ENCODE data around the gene LGALS3.

The LGALS3 gene

GRCh38 chr14:55111122-55111708 is 17.8 kb upstream of the LGALS3 start:
- Histone ChIP-seq H3K9ac (ENCODE audit: low read length in 5 of 5) (no peak overlapping the region), H3K4me3 (ENCODE audit: low read depth in 1 of 5, low read length in 5 of 5) (no peak overlapping the region)

DNA sequence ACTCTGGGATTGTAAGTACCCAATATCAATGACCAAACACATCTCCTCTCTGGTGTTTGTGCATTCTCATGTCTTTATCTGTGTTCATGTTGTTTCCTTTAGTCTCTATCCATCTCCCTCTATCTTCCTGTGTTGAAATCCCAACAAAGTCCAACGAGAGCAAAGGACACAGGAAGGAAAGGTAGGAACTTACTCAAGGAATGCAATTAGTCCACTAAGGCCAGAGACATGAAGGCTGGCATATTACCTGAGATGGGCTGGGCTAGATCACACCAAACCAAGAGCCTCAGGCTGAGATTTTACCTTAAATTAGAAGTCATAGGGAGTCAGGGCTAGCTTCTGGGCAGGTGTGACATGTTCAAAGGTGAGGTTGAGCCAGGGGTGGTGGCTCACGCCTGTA is 14.3 kb upstream of the LGALS3 start:
- Histone ChIP-seq H3K27ac (ENCODE audit: low read depth, low read length) (no peak overlapping the region), H3K4me1 (ENCODE audit: control insufficient read depth in 5 of 5, insufficient read depth in 5 of 5, low read length in 5 of 5) (peaks cover 3 to 38% (median 19%) of the 10 kb centered on the region in 5 donors), H3K36me3 (ENCODE audit: control insufficient read depth in 5 of 5, insufficient read depth in 5 of 5, low read length in 5 of 5) (no peaks in the 10 kb centered on the region), H3K4me3 (ENCODE audit: low read depth in 1 of 5, low read length in 5 of 5) (no peak overlapping the region), H3K9me3 (ENCODE audit: control insufficient read depth in 5 of 5, low read length in 5 of 5) (no peaks in the 10 kb centered on the region), H3K27me3 (ENCODE audit: control insufficient read depth in 5 of 5, insufficient read depth in 4 of 5, low read length in 5 of 5) (no peaks in the 10 kb centered on the region), H3K9ac (ENCODE audit: low read length in 5 of 5) (no peak overlapping the region)

More at GRCh38 chr14:55111122-55111708, 17.8 kb upstream of the LGALS3 start:
- H3K9me3 ChIP-seq (ENCODE audit: control insufficient read depth in 5 of 5, low read length in 5 of 5): no peaks in the 10 kb centered on the region
- peaks cover 13 to 41% (median 21%) of the 10 kb centered on the region in 5 donors for H3K4me1 ChIP-seq (ENCODE audit: control insufficient read depth in 5 of 5, insufficient read depth in 5 of 5, low read length in 5 of 5)
- H3K36me3 ChIP-seq (ENCODE audit: control insufficient read depth in 5 of 5, insufficient read depth in 5 of 5, low read length in 5 of 5): no peaks in the 10 kb centered on the region
- no peaks in the 10 kb centered on the region for H3K27me3 ChIP-seq (ENCODE audit: control insufficient read depth in 5 of 5, insufficient read depth in 4 of 5, low read length in 5 of 5)
- H3K27ac ChIP-seq (ENCODE audit: low read depth, low read length): no peak overlapping the region

DNA sequence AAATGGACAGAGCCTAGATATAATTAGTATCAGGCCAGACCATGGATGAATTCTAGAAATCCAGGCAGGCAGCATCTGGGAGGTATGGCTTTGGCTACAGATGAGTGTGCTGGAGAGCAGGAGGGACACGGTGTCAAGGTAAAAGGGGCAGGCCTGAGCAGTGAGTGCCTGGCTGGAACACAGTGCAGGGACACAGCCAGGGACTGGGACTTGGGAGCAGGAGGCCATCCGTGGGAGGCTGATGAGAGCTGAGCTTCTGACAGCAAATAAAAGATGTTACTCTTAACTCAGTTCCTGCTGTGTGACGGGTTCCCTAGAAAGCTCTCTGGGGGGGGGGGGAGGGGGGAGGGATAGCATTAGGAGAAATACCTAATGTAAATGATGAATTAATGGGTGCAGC is 13.6 kb upstream of the LGALS3 start:
- Histone ChIP-seq H3K4me3 (ENCODE audit: low read depth in 1 of 5, low read length in 5 of 5) (no peak overlapping the region), H3K27me3 (ENCODE audit: control insufficient read depth in 5 of 5, insufficient read depth in 4 of 5, low read length in 5 of 5) (no peaks in the 10 kb centered on the region), H3K27ac (ENCODE audit: low read depth, low read length) (no peak overlapping the region), H3K36me3 (ENCODE audit: control insufficient read depth in 5 of 5, insufficient read depth in 5 of 5, low read length in 5 of 5) (no peaks in the 10 kb centered on the region), H3K9ac (ENCODE audit: low read length in 5 of 5) (no peak overlapping the region), H3K4me1 (ENCODE audit: control insufficient read depth in 5 of 5, insufficient read depth in 5 of 5, low read length in 5 of 5) (peaks cover 3 to 44% (median 20%) of the 10 kb centered on the region in 5 donors), H3K9me3 (ENCODE audit: control insufficient read depth in 5 of 5, low read length in 5 of 5) (no peaks in the 10 kb centered on the region)

DNA sequence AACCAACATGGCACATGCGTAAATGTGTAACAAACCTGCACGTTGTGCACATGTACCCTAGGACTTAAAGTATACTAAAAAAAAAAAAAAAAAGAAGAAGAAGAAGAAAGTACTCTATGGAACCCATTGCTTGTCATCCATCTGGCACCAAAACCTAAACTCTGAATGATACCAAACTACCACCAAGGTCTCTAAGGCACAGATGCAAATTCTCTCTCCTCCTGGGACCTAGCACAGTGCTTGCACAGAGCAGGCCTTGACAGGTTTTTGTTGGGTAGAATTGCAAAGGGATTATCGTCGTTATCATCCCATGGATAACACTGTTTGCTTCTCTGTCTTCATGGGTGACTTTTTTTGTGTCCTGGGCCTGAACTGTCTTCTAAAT is 13.2 kb upstream of the LGALS3 start:
- Histone ChIP-seq H3K9me3 (ENCODE audit: control insufficient read depth in 5 of 5, low read length in 5 of 5) (no peaks in the 10 kb centered on the region), H3K27ac (ENCODE audit: low read depth, low read length) (no peak overlapping the region), H3K4me1 (ENCODE audit: control insufficient read depth in 5 of 5, insufficient read depth in 5 of 5, low read length in 5 of 5) (peaks cover 3 to 44% (median 20%) of the 10 kb centered on the region in 5 donors), H3K4me3 (ENCODE audit: low read depth in 1 of 5, low read length in 5 of 5) (no peak overlapping the region), H3K9ac (ENCODE audit: low read length in 5 of 5) (no peak overlapping the region), H3K36me3 (ENCODE audit: control insufficient read depth in 5 of 5, insufficient read depth in 5 of 5, low read length in 5 of 5) (no peaks in the 10 kb centered on the region), H3K27me3 (ENCODE audit: control insufficient read depth in 5 of 5, insufficient read depth in 4 of 5, low read length in 5 of 5) (no peaks in the 10 kb centered on the region)

DNA sequence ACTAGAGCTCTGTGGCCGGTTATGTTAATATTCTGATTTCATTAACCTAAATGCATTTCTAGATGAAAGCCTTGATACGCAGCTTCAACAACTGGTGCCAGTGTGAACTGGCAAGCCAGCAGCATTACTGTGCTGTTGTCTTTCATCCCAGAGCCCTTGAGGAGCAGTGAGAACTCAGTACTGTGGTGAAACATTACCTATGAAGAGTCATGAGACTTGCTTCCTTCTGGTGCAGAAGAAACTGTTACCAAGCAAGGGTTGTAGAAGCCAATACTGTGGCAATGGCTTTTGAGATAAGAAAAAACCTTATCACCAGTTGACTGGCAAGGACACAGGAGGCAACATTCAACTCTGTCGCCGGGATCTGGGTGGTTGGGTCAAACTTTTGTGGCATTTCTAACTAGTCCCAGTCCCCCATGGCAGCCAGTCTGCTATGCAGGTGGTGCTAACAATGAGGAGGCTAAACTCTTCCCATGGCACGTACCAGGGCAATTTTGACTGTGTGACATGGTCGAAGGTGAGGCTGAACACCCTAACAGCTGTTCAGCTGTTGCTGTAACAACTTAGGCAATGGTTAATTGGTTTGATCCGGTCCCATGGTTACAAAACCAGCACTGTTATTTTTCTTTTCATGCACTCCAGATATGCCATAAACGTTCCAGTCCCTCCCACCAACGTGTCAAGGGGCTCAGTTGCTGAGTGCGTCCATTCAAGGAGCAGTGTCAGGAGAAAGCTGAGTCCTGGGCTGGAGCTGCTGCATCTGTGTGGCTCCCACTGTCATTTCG is 12.6 kb upstream of the LGALS3 start:
- peaks cover 3 to 44% (median 20%) of the 10 kb centered on the region in 5 donors for H3K4me1 ChIP-seq (ENCODE audit: control insufficient read depth in 5 of 5, insufficient read depth in 5 of 5, low read length in 5 of 5)
- no peaks in the 10 kb centered on the region for H3K27me3 ChIP-seq (ENCODE audit: control insufficient read depth in 5 of 5, insufficient read depth in 4 of 5, low read length in 5 of 5)
- no peak overlapping the region for H3K9ac ChIP-seq (ENCODE audit: low read length in 5 of 5)
- no peaks in the 10 kb centered on the region for H3K9me3 ChIP-seq (ENCODE audit: control insufficient read depth in 5 of 5, low read length in 5 of 5)
- H3K4me3 ChIP-seq (ENCODE audit: low read depth in 1 of 5, low read length in 5 of 5): no peak overlapping the region
- no peak overlapping the region for H3K27ac ChIP-seq (ENCODE audit: low read depth, low read length)
- no peaks in the 10 kb centered on the region for H3K36me3 ChIP-seq (ENCODE audit: control insufficient read depth in 5 of 5, insufficient read depth in 5 of 5, low read length in 5 of 5)

GRCh38 chr14:55117803-55118441 is 11.1 kb upstream of the LGALS3 start:
- Histone ChIP-seq H3K9me3 (ENCODE audit: control insufficient read depth in 5 of 5, low read length in 5 of 5) (no peaks in the 10 kb centered on the region), H3K27ac (ENCODE audit: low read depth, low read length) (peak overlapping the region; percentile 91), H3K27me3 (ENCODE audit: control insufficient read depth in 5 of 5, insufficient read depth in 4 of 5, low read length in 5 of 5) (no peaks in the 10 kb centered on the region), H3K36me3 (ENCODE audit: control insufficient read depth in 5 of 5, insufficient read depth in 5 of 5, low read length in 5 of 5) (no peaks in the 10 kb centered on the region), H3K4me3 (ENCODE audit: low read depth in 1 of 5, low read length in 5 of 5) (no peak overlapping the region), H3K9ac (ENCODE audit: low read length in 5 of 5) (no peak overlapping the region), H3K4me1 (ENCODE audit: control insufficient read depth in 5 of 5, insufficient read depth in 5 of 5, low read length in 5 of 5) (peaks cover 8 to 56% (median 31%) of the 10 kb centered on the region in 5 donors)

DNA sequence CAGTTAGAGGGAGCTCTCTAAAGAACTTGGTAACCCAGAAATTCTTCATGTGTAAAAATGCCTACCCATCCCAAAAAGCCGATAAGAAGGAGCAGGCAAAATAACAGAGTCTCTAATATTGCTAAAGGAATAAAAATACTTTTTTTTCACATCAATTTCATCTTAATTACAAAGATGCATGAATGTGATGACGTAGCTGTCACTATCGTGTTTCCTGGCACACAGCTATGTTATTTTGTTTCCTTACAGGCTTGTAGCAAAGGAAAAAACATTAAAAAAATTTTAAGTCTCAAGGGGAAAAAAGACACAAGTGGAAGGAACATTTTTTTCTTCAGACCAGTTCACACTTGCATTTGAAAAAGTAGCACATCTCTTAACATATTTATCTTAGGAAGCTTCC is 10.3 kb upstream of the LGALS3 start:
- Histone ChIP-seq H3K27me3 (ENCODE audit: control insufficient read depth in 5 of 5, insufficient read depth in 4 of 5, low read length in 5 of 5) (no peaks in the 10 kb centered on the region), H3K4me3 (ENCODE audit: low read depth in 1 of 5, low read length in 5 of 5) (no peak overlapping the region), H3K36me3 (ENCODE audit: control insufficient read depth in 5 of 5, insufficient read depth in 5 of 5, low read length in 5 of 5) (no peaks in the 10 kb centered on the region), H3K9me3 (ENCODE audit: control insufficient read depth in 5 of 5, low read length in 5 of 5) (no peaks in the 10 kb centered on the region), H3K4me1 (ENCODE audit: control insufficient read depth in 5 of 5, insufficient read depth in 5 of 5, low read length in 5 of 5) (peaks cover 10 to 58% (median 35%) of the 10 kb centered on the region in 5 donors), H3K27ac (ENCODE audit: low read depth, low read length) (peak overlapping the region; percentile 91), H3K9ac (ENCODE audit: low read length in 5 of 5) (no peak overlapping the region)

GRCh38 chr14:55120571-55121495 is 8.2 kb upstream of the LGALS3 start:
- H3K4me1 ChIP-seq (ENCODE audit: control insufficient read depth in 5 of 5, insufficient read depth in 5 of 5, low read length in 5 of 5): peaks cover 10 to 63% (median 49%) of the 10 kb centered on the region in 5 donors
- H3K9me3 ChIP-seq (ENCODE audit: control insufficient read depth in 5 of 5, low read length in 5 of 5): no peaks in the 10 kb centered on the region
- no peaks in the 10 kb centered on the region for H3K27me3 ChIP-seq (ENCODE audit: control insufficient read depth in 5 of 5, insufficient read depth in 4 of 5, low read length in 5 of 5)
- no peak overlapping the region for H3K4me3 ChIP-seq (ENCODE audit: low read depth in 1 of 5, low read length in 5 of 5)
- no peaks in the 10 kb centered on the region for H3K36me3 ChIP-seq (ENCODE audit: control insufficient read depth in 5 of 5, insufficient read depth in 5 of 5, low read length in 5 of 5)
- H3K9ac ChIP-seq (ENCODE audit: low read length in 5 of 5): no peak overlapping the region
- H3K27ac ChIP-seq (ENCODE audit: low read depth, low read length): peak overlapping the region; percentile 91

- Histone ChIP-seq H3K4me1 (ENCODE audit: control insufficient read depth in 5 of 5, insufficient read depth in 5 of 5, low read length in 5 of 5) (peaks cover 10 to 71% (median 54%) of the 10 kb centered on the region in 5 donors), H3K4me3 (ENCODE audit: low read depth in 1 of 5, low read length in 5 of 5) (no peak overlapping the region), H3K27ac (ENCODE audit: low read depth, low read length) (peak overlapping the region; percentile 47), H3K9ac (ENCODE audit: low read length in 5 of 5) (no peak overlapping the region), H3K36me3 (ENCODE audit: control insufficient read depth in 5 of 5, insufficient read depth in 5 of 5, low read length in 5 of 5) (no peaks in the 10 kb centered on the region), H3K9me3 (ENCODE audit: control insufficient read depth in 5 of 5, low read length in 5 of 5) (no peaks in the 10 kb centered on the region), H3K27me3 (ENCODE audit: control insufficient read depth in 5 of 5, insufficient read depth in 4 of 5, low read length in 5 of 5) (no peaks in the 10 kb centered on the region)
These were observed 7.2 kb upstream of the LGALS3 start for GRCh38 chr14:55121628-55122439.

All from subcutaneous abdominal adipose tissue (tissue), 5 donors.